Epidermal melanocyte (primary cell): ENCODE results near the gene AMY2A.
"Not testable (repeated sequence)": the region's sequence is repeated elsewhere in the genome, so short reads cannot be mapped to it uniquely, and the experiment has no call there.

Source experiments
- DNase-seq: peaks from one replicate; pipeline ENCODE4 v3.0.0; 2011; ENCODE audit warnings: low spot score; ENCODE audit not compliant: insufficient read length

The AMY2A gene

DNA sequence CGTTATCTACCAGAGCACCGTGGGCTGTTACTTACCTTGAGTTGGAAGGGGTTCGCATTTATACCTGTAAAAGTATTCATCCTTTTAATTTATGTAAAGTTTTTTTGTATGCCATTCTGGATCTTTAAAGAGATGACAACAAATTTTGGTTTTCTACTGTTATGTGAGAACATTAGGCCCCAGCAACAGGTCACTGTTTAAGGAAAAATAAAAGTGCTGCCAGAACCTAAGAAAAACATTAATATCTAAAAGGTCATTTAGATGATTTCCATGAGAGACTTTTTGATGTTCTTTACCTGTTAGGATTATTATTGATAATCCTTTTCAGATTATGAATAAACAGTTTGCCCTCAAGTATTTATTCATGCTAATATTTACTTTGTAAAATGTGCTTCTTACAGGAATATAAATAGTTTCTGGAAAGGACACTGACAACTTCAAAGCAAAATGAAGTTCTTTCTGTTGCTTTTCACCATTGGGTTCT is at the start of gene AMY2A:
AMY2A (plus strand) TSS at position 434 of the 484 bp plus-strand sequence; CDS start at position 448, 14 bp downstream.
- not testable (repeated sequence) for DNase-seq

DNA sequence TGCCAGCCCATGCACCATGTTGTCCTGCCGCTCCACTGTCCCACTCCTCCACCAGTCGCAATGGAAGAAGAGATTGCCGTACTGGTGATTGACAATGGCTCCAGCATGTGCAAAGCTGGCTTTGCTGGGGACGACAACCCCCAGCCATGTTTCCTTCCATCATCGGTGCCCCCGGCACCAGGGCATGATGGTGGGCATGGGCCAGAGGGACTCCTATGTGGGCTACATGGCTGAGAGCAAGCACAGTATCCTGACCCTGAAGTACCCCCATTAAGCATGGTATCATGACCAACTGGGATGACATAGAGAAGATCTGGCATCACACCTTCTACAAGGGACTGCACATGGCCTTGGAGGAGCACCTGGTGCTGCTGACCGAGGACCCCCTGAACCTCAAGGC is 47.7 kb upstream of the AMY2A start:
- DNase-seq, result no peak

DNA sequence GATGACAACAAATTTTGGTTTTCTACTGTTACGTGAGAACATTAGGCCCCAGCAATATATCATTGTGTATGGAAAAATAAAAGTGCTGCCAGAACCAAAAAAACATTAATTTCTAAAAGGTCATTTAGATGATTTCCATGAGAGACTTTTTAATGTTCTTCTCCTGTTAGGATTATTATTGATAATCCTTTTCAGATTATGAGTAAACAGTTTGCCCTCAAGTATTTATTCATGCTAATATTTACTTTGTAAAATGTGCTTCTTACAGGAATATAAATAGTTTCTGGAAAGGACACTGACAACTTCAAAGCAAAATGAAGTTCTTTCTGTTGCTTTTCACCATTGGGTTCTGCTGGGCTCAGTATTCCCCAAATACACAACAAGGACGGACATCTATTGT is 45.9 kb upstream of the AMY2A start, which contains the start of gene AMY2B:
AMY2B (plus strand) TSS at position 301 of the 400 bp plus-strand sequence; CDS start at position 315, 14 bp downstream.
- DNase-seq, result not testable (repeated sequence)

DNA sequence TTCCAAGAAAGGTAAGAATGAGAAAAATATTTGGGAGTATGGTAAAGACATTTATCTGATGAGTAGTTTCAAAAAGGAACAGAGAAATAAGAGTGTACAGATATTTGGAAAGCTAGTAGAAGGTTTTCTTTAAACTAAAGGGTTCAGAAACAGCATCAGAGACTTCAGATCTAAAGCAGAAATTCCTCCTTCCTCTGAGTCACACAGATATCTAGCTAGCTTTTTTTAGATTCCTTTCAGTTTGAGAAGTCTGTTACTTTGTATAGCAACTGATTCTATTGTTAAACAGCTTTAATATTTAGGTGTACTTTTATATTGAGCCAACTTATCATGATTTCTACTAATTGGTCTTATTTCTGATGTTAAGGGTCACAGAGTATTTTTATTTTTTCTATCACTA is 41.2 kb upstream of the AMY2A start:
- no peak for DNase-seq

DNA sequence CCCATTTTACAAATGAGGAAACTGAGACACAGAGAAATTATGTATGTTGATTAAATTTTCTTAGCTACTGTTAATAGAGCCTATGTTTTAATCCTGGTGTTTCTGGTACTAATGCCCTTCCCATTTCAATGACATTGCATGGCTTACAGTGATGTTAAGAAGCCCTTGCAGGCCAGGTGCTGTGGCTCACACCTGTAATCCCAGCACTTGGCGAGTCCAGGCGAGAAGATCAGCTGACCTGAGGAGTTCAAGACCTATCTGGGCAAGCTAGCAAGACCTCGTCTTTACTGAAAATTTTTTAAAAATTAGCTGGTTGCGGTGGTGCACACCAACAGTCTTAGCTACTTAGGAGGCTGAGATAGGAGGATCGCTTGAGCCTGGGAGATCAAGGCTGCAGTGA is 40.4 kb upstream of the AMY2A start:
- DNase-seq, result not testable (repeated sequence)

DNA sequence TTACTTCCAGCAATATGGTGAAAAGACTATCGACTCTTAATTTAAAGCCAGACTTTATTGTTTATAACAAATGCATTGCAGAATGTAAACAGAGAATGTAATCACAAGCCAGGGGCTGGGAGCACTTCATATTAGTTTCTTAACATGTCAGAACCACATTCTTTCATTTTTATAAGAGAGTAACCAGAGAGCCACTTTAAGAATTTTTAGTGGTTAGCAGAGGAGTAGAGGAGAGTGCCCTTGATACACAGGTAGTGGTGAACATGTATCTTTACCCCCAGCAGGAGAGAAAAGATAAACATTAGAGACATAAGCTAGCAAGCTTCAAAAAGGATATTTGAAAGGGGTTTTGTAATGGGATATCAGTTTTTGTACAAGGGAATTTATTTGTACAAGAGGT is 34.8 kb upstream of the AMY2A start:
- no peak for DNase-seq

DNA sequence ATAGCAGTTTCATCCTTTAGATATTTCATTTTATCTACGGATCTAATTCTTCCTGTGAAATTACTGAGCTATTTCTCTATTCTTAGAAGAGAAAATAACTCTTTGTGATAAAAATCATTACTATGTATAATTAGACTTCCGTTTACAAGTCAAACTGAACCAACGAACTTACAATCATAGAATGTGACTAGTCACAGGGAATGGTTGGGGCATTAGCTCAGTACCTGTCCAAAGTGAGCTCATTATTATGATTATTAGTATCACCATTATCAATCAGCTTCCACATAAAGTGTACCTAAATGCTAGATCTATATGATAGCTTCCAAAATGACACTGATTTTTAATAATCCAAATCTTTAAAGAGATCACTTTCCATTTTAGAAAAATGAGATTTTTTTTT is 33.3 kb upstream of the AMY2A start:
- DNase-seq, result no peak

DNA sequence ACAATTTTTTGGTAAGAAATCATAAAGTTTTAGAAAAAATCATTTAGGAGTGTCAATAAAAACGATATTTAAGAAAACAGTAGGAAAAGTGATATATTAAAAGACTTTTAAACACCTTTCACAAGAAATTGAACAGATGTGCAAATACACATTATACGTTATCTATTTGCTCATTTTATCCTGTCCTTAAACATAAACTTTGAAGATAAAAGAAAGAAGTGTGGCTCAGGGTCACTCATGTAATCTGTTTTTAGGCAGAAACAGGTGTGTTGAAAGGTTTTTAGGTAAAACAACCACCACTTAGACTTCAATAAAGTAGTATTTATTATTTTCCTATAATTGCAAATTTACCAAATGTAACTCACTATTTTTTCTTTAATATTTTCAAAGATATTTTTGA is 32.7 kb upstream of the AMY2A start:
- DNase-seq, result no peak

DNA sequence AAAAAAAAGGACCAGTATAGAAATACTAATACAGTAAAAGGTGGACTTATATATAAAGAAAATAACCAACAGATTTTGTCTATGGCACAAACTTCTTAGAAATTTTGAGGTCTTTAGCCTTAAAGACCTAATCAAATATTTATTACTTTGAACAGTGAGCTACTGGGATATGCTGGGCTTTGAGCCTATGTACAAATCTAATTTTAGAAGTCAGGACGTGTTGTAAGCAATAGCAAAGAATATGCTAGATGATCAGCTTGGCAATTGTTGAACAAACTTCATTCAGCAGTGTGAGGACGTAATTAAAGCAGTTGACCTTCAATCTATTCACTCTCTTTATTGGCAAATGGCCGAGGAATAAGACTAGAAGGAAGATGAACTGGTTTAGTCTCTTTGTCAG is 14.5 kb upstream of the AMY2A start:
- DNase-seq, result not testable (repeated sequence)

DNA sequence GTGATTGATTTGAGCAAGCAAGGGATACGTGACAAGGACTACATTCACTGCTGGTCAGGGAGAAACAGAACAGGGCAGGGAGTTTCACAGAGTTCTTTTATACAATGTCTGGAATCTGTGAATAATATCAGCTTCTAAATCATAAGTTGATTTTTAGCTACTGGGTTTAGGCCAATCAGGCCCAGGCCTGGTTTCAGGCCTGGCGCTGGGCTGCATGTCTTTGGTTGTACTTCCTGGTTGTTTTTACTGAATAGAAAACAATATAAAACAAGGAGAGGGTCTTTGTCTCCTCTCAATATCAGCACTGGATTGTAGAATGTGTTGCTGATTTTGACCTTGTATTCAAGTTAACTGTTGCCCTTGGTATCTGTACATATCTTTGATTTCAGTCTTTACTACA is 865 bp upstream of the AMY2A start:
- no peak for DNase-seq

DNA sequence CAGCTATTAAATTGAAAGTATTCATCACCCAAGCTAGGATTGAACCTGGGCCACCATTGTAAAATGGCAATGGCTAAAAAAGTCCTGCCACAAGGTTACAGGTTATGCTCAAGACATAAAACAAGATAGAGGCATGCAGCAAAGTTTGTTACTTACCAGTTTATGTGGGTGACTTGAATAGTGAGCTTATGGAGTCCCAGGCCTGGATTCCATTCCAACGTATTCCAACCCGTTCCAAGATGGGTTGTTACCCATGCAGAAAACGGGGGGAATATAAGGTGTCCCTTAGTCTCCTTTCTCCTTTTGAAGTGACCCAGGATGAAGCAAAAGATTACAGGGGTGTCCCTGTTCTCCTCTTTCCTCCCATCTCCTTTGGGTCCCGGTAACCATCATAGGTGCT is 10.2 kb downstream of the AMY2A start:
- DNase-seq, result not testable (repeated sequence)

DNA sequence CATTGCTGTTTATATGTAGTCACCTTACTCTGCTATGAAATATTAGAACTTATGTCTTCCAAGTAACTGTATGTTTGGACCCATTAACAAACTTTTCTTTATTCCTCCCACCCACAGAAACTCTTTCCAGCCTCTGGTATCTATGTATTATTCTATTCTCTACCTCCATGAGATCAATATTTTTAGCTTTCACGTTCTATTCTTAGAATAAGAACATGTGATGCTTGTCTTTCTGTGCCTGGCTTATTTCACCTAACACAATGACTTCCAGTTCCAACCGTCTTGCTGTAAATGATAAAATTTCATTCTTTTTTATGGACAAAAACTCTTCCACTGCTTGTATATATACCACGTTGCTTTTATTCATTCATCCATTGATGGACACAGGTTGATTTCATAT is 24.0 kb downstream of the AMY2A start:
- not testable (repeated sequence) for DNase-seq

DNA sequence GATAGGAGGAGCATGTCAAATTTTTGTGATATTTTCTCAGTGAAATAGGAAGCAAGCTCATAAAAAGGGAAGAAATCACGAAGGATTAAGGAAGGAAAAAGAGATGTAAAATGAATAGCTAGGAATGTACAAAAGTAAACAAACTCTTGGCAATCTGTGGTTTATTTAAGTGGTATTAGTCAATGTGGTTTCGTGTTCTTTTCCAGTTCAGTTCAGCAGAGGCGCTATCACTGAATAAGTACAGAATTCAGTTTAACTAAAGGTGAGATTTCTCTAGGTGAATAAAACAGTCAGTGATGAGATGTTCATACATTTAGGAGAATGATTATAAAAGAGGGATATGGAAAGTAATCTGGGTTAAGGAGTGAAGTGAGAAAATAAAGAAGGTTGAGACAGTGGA is 26.7 kb downstream of the AMY2A start:
- DNase-seq, result not testable (repeated sequence)

DNA sequence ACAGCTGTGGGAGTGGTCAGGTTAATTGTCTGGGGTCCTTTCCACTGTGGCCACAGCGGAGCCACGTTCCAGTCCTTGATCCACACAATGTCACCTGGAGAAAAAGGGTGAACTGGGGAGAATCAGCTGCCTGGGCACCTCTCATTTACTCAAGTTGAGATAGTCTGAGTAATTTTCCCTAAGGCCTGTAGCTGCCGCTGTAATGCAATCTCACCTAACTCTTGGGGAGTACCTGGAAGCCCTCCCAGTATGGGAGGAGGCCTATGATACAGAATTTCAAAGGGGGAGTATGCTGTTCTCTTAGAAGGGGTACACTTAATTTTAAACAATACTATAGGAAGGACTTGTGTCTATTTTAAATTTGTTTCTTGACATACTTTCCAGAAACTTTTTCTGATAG is 33.1 kb downstream of the AMY2A start:
- DNase-seq, result not testable (repeated sequence)

DNA sequence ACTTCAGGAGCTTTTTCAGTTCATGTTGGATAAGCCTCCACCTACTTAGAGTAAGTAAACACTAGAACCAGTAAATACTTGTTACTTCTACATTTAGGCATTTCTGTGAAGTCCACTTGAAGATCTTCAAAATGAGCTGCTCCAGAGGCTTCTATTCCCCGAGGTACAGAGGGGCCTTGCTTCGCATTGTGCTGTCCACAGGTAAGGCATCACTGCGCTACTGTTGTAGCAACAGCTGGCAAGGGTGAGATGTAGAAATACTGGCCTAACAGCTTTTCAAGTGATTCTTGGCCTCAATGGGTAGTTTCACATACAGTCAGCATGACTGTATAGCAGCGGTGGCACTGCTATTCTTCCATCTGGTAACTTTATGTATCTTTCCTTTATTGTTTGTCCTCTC is 33.7 kb downstream of the AMY2A start:
- DNase-seq, result not testable (repeated sequence)

DNA sequence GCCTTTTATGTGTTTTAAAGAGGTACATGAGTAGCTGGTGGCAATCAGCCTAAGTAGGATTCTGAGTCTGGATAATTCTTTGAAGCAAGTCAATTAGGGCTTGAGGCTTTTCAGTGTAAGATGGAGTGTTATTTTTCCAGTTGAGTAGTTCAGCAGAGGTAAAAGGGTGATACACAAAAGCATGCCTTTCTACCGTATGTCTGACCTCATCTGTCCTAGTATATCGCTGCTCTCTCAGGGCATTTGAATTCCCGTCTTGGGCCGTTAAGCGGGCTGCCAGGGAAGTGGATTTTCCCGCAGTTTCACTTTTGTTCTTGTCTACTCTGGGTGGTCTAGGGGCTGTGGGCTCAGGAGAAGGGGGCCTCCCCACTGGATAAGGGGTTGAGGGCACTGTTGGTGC is 36.9 kb downstream of the AMY2A start:
- DNase-seq, result not testable (repeated sequence)

DNA sequence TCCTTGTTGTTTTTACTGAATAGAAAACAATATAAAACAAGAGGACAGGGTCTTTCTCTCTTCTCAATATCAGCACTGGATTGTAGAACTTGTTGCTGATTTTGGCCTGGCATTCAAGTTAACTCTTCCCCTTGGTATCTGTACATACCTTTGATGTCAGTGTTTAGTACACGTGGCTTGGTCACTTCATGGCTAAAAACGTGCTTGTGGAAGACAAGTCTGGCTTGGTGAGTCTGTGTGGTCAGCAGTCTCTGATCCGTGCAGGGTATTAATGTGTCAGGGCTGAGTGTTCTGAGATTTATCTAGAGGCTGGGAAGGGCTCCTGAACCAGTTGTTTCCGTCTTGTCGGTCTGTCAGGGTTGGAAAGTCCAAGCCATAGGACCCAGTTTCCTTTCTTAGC is 38.2 kb downstream of the AMY2A start, which contains the start of gene AMY1A:
AMY1A (plus strand) TSS at position 301 of the 400 bp plus-strand sequence. CDS start 571 bp downstream, outside the sequence.
- DNase-seq, result not testable (repeated sequence)
